Forelimb muscle (tissue), 1 donor: ENCODE data around the gene MYCL. TPM values are rescaled to one million over a fixed set of nuclear protein-coding genes. Genes with fewer than 3 reads are reported as not detected.
"Not testable (repeated sequence)": the region's sequence is repeated elsewhere in the genome, so short reads cannot be mapped to it uniquely, and the experiment has no call there.

Source experiments
- DNase-seq: peaks from one replicate; pipeline ENCODE4 v3.0.0-alpha.2; 2013; ENCODE audit warnings: low read depth
- polyA plus RNA-seq: library from polyadenylated mRNA; unstranded; fragments of 120-200 nt; gene quantifications from one replicate; pipeline ENCODE4 v1.2.1, GENCODE V29; 2013; ENCODE audit not compliant: insufficient read length

Gene MYCL
- polyA plus RNA-seq, 1 donor = 2.5 TPM

- no peak for DNase-seq
Observed at GRCh38 chr1:39892601-39893595, 8.8 kb downstream of the MYCL start.

GRCh38 chr1:39890880-39891279 lies 10.8 kb downstream of the MYCL start:
- DNase-seq = no peak

- no peak for DNase-seq
Observed at GRCh38 chr1:39890273-39890672, 11.4 kb downstream of the MYCL start.

DNA sequence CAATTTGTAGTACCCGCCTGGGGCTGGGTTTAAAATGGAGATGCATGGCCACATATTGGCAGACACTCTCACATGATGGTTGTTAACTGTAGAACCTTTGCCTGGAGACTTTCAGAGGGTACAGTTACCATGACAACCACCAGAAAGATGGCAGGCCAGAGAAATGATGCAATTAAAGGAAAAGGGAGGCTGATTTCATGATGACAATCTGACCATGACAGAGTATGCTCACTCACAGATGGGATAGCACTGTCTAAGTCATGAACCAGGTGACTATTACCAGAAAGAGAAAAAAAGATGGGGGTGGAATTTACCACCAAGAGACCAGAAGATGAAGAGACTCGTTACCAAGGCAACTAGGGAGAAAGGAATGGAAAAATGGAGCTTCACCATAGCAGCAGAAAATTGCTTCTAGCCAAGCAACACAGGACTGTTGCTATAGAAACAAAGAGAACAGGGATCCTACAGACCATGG lies 14.9 kb downstream of the MYCL start:
- no peak for DNase-seq

DNA sequence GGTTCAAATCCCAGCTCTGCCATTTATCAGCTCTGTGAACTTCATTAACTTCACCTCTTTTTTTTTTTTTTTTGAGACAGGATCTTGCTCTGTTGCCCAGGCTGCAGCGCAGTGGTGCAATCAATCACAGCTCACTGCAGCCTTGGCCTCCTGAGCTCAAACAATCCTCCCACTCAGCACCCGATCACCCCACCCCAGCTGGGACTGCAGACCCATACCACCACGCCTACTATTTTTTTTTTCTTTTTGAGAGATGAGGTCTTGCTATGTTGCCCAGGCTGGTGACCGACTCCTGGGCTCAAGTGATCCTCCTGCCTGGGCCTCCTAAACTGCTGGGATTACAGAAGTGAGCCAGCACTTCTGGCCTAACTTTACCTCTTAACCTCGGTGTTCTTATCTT lies 16.2 kb downstream of the MYCL start:
- no peak for DNase-seq

DNA sequence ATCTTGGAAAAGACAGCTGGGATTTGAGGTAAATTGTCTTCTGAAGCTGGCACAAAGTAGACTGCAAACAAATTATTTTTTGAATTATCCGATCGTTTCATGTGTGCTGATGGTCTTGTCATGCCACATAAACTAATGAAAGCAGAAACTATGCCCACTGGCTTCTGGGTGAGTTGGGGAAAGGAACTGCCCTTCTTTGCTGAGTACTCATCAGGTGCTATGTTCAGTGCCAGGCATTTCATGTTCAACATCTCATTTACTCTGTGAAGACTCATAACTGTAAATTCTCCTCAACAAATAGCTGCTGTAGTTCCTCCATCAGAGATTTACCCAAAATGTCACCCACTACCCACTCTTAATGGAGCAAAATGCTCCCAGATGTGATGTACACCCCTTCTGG lies 19.6 kb downstream of the MYCL start:
- no peak for DNase-seq

DNA sequence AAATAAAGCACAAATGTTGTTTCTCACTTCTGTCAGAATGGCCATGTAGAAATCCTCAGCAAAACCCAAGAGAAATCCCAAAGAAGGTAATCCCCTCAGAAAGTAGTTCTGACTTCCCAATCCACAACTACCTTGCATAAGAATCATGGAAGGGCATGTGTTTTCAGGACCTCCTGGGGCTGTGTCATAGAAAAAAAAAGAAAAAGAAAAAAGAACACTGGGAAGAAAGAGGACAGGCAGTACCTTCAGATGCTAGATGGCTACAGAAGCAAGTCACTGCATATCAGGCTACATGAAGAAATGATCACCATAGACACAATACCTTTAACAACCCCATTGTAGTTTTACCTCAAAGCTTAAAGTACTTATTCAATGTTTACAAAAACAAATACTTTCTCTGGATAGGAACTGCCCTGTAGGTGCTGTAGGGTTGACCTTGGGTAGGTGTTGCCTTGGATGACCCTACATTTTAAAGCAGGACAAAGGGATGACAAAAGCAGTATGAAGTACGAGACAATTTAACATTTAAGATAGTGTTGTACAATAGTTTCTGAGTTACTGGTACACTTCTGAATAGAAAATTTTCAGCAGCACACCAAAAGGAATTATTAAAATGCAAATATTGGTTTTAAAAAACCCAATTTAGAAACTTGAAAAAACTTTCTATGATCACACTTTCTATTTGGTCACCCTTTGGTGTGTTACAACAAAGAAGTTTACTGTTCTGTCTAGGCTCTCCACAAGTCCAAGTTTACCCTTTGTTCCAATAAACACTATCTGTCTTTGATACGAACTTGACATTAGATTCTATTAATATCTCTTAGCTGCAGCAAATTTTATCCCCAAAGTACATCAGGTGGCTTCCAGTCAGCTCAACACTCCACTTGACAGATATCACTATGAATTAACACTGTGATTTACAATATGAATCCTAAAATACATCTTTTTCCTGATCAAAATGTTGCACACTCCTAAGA lies 23.4 kb downstream of the MYCL start:
- DNase-seq = no peak

DNA sequence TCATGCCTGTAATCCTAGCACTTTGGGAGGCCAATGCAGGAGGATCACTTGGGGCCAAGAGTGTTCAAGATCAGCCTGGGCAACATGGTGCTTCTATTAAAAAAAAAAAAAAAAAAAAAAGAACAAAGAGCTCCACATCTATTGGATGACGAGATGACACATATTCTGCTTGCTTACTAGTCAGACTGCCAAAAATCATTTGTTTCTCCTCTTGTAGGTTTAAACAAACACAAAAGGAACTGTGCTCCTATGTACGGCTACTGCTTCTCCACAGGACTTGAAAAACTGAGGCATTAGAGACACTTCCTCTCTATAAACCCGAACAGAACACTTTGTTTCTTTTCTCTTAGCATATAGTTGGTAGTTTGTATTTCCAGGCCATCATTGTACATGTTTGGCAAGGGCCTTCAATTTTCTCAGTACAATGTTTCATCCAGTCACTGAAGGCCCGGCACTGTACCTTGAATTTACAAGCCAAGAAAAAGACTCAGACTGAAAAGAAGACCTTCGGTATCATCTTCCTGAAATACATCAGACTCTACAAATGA lies 24.4 kb downstream of the MYCL start:
- no peak for DNase-seq

DNA sequence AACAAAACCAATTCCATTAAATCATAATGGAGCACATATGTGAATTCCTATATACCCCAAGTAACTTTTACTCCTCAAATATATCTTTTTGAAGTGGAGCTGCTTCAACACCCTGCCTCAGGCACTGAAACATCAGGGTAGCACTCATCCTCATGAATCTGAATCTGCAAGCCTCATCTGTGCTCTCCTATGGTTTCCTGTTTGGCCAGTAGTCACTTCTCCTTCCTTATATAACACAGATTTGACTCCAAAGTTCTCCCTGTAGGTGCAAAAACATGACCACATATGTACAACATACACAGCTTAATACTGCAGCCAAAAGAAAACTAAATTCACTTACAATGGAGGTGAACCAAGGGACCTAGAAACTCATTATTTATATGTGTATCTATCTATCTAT lies 25.6 kb downstream of the MYCL start:
- DNase-seq = no peak

DNA sequence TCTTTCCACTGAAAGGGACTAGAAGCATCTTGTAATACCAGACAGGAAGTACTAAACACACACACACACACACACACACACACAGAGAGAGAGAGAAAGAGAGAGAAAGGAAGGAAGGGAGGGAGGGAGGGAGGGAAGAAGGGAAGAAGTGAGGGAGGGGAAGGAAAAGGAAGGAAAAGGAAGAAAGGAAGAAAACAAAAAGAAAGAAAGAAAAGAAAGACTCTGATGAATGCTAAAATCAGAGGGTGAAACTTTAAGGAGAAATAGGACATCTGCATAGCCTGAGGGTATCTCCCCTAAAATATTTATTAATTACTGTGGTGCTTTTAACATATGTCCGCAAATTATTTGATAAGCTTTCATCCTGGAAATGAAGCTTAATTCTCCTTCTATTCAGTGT lies 29.0 kb downstream of the MYCL start:
- no peak for DNase-seq

GRCh38 chr1:39871796-39872195 lies 29.9 kb downstream of the MYCL start:
- DNase-seq = no peak

- DNase-seq = not testable (repeated sequence)
Observed at GRCh38 chr1:39871043-39871442, 30.7 kb downstream of the MYCL start.

DNA sequence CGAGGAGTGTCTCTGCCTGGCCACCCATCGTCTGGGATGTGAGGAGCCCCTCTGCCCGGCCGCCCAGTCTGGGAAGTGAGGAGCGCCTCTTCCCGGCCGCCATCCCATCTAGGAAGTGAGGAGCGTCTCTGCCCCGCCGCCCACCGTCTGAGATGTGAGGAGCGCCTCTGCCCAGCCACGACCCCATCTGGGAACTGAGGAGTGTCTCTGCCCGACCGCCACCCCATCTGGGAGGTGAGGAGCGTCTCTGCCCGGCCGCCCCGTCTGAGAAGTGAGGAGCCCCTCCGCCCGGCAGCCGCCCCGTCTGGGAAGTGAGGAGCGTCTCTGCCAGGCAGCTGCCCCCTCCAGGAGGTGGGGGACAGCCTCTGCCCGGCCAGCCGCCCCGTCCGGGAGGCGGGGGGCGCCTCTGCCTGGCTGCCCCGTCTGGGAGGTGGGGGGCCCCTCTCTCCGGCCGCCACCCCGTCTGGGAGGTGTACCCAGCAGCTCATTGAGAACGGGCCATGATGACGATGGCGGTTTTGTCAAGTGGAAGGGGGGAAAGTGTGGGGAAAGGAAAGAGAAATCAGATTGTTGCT lies 32.1 kb downstream of the MYCL start:
- DNase-seq = not testable (repeated sequence)

DNA sequence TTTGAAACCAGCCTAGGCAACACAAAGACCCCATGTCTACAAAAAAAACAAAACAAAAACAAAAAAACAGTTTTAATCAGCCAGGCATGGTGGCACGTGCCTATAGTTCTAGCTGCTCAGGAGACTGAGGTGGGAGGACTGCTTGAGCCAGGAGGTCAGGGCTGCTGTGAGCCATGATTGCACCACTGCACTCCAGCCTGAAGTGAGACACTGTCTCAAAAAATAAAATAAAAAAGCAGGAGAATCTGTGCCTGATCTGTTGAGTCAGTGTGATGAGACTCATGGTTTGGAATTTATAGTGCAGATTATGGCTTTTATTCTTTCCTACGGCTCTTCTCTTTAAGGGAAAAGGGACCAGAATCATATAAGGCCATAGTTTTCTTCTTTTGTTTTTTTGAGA lies 35.0 kb downstream of the MYCL start:
- no peak for DNase-seq

DNA sequence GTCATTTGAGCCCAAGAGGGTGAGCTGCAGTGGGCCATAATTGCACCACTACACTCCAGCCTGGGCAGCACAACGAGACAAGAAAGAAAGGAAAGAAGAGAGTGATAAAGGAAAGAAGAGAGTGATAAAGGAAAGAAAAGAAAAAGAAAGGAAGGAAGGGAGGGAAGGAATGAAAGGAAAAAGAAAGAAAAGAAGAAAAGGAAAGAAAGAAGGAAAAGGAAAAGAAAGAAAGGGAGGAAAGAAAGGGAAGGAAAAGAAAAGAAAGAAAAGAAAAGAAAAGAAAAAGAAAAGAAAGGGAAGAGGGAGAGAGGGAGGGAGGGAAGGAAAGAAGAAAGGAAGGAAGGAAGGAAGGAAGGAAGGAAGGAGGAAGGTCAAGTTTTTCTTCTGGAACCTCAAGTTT lies 36.0 kb downstream of the MYCL start:
- DNase-seq = no peak

- DNase-seq = no peak
Observed at GRCh38 chr1:39863177-39863576, 38.5 kb downstream of the MYCL start.

DNA sequence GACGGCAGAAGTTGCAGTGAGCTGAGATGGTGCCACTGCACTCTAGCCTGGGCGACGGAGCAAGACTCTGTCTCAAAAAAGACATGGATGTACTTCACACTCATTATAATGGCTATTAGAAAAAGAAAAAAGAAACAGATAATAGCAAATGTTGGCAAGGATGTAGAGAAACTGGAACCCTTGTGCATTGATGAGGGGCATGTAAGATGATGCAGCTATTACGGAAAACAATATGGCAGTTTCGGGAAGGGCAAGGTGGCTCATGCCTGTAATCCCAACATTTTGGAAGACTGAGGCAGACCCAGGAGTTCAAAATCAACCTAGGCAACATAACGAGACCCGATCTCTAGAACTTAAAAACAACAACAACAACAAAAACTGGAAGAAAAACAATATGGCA lies 40.7 kb downstream of the MYCL start:
- DNase-seq = no peak

GRCh38 chr1:39859859-39860812 lies 41.6 kb downstream of the MYCL start:
- no peak for DNase-seq

DNA sequence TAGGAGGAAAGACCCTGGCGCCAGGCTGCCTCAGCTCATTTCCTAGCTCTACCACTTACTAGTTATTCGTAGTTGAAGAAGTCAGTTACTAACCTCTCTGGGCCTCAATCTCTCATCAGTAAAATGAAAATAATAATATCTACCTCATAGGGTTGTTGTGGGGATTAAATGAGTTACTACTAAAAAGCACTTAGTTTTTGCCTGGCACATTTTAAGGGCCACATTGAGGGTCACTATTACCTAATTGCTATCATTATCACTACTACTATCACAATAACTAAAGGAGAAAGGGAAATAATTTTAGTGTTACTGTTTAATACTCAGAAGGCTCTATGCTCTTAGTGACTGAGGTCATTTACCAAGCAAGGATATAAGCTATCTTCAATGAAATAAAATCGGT lies 43.4 kb downstream of the MYCL start:
- no peak for DNase-seq

DNA sequence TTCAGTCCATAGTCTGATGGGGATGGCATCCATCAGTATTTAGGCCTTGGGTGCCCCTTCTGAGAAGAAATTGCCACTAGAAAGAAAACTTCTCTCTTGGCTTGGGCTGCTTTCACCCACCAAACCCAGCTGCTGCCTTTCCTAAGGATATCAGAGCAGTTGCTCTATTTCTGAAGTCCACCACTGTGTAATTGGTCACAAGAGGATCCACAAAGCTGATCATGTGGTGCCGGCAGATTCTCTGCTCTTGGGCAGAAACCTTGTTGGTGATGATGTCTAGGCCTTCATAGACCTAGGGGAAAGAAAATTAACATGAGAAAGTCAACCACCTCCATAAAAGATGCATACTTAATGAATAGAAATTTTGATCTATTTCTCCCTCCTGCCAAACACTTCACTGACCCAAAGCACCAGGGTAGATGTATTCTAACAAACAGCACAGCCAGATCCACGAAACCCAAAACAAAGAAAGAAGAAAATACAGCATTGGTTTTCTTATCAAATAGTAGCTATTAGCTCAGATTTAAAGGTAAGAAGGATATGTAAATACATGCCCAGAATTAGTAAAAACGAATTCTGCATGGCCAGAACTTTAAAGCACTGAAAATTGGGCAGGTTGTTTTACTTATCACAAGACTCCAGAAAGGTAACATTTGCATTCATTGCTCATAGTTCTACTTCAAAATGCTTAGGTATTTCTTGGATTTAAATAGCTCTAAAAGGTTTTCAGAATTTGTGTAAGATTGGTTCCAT lies 44.4 kb downstream of the MYCL start:
- DNase-seq = no peak
